SK-N-SH (cell line): ENCODE data around the gene FAM229A.

ENCODE experiments used
- ELF1 ChIP-seq: IDR thresholded peaks from 2 replicates; pipeline ENCODE4 v1.4.0; 2012
- JUND ChIP-seq: IDR thresholded peaks from 2 replicates; pipeline ENCODE4 v1.4.0; 2012
- TF ChIP-seq, protein P1 (sequence below): fragments of 200-600 bp; sonication (generic); IDR thresholded peaks from 2 replicates; pipeline ENCODE4 v1.6.1; 2017; ENCODE audit warnings: antibody characterized with exemption, mild to moderate bottlenecking, moderate library complexity

DNA sequence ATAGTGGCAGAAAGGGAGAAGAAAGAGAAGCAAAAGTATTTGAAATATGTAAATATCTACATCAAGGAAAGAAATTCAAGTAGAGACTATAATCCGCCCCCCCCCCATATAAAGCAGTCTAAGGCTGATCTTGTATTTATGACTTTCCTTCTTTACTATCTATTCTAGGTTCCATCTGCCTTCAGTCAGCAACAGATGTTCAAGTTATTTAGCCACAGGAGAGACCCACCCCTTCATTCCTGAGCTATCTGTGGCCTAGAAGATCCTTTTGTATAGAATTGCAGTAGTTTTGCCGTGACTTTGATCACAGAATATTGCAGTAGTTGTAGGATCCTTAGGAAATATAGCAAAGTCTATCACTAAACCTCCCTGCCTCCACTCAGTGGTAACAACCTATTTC lies 42.7 kb upstream of the FAM229A start:
- TF ChIP-seq JUND: no peak
- TF ChIP-seq, protein P1, sequence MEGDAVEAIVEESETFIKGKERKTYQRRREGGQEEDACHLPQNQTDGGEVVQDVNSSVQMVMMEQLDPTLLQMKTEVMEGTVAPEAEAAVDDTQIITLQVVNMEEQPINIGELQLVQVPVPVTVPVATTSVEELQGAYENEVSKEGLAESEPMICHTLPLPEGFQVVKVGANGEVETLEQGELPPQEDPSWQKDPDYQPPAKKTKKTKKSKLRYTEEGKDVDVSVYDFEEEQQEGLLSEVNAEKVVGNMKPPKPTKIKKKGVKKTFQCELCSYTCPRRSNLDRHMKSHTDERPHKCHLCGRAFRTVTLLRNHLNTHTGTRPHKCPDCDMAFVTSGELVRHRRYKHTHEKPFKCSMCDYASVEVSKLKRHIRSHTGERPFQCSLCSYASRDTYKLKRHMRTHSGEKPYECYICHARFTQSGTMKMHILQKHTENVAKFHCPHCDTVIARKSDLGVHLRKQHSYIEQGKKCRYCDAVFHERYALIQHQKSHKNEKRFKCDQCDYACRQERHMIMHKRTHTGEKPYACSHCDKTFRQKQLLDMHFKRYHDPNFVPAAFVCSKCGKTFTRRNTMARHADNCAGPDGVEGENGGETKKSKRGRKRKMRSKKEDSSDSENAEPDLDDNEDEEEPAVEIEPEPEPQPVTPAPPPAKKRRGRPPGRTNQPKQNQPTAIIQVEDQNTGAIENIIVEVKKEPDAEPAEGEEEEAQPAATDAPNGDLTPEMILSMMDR: no peak
- TF ChIP-seq ELF1: no peak
